BLaER1 treated with 17β-estradiol and CSF1 and Interleukin-3, amounts not matched to agents 10 nM and 100 nM (cell line): ENCODE measurements around the gene WDR72.

Experiments
- H3K27ac ChIP-seq, 11 experiments: shearing (Covaris generic); formaldehyde crosslinking; 2 replicates each; pipeline ENCODE4 v1.8.1; 2022
- H3K27me3 ChIP-seq, 11 experiments: shearing (Covaris generic); formaldehyde crosslinking; 2 replicates each; pipeline ENCODE4 v1.8.1; 2022
- H3K36me3 ChIP-seq, 11 experiments: shearing (Covaris generic); formaldehyde crosslinking; 2 replicates each; pipeline ENCODE4 v1.8.1; 2022
- H3K4me1 ChIP-seq, 10 experiments: shearing (Covaris generic); formaldehyde crosslinking; 2 replicates each; pipeline ENCODE4 v1.8.1; 2022
- H3K4me2 ChIP-seq, 11 experiments: shearing (Covaris generic); formaldehyde crosslinking; 2 replicates each; pipeline ENCODE4 v1.8.1; 2022
- H3K4me3 ChIP-seq, 10 experiments: shearing (Covaris generic); formaldehyde crosslinking; 2 replicates each; pipeline ENCODE4 v1.8.1; 2022
- H3K9ac ChIP-seq, 11 experiments: shearing (Covaris generic); formaldehyde crosslinking; 2 replicates each; pipeline ENCODE4 v1.8.1; 2022
- H3K9me3 ChIP-seq, 11 experiments: shearing (Covaris generic); formaldehyde crosslinking; replicated peaks in 1 of 11; 2 replicates each; pipeline ENCODE4 v1.8.1; 2022
- H4K20me1 ChIP-seq, 11 experiments: shearing (Covaris generic); formaldehyde crosslinking; 2 replicates each; pipeline ENCODE4 v1.8.1; 2022
- Cebpa-rat ChIP-seq, 11 experiments: shearing (Covaris generic); IDR thresholded peaks; 2 replicates each; pipeline ENCODE4 v1.8.1; 2022

WDR72 gene

GRCh38 chr15:53535886-53536285 lies 223.6 kb downstream of the WDR72 start:
- peak overlapping the region in 5 of 11 experiments; percentile 13 to 64 (median 56); a peak in 9 of 22 replicates for H3K27ac ChIP-seq
- H3K9ac ChIP-seq: peak overlapping the region in 4 of 11 experiments; percentile 11 to 48 (median 39); a peak in 4 of 22 replicates
- H3K4me2 ChIP-seq: peak overlapping the region; percentile 38 to 77 (median 70)
- H3K36me3 ChIP-seq: no peaks in the 10 kb centered on the region
- TF ChIP-seq Cebpa-rat (IDR thresholded peaks at IDR 0.05): no peak
- H3K9me3 ChIP-seq: peaks cover 0 to 26% (median 12%) of the 10 kb centered on the region in 11 experiments; a peak in 14 of 22 replicates
- H3K4me1 ChIP-seq: peaks cover 0 to 57% (median 36%) of the 10 kb centered on the region in 10 experiments; a peak in 15 of 20 replicates
- peak overlapping the region in 2 of 10 experiments; percentile 14 to 28; a peak in 3 of 20 replicates for H3K4me3 ChIP-seq
- no peaks in the 10 kb centered on the region for H3K27me3 ChIP-seq
- H4K20me1 ChIP-seq: no peaks in the 10 kb centered on the region

- peaks cover 5 to 73% (median 51%) of the 10 kb centered on the region in 10 experiments; a peak in 17 of 20 replicates for H3K4me1 ChIP-seq
- H3K9me3 ChIP-seq: peaks cover 0 to 22% (median 12%) of the 10 kb centered on the region in 11 experiments; a peak in 12 of 22 replicates
- H3K27me3 ChIP-seq: no peaks in the 10 kb centered on the region
- TF ChIP-seq Cebpa-rat (IDR thresholded peaks at IDR 0.05): no peak
- H3K4me2 ChIP-seq: peak overlapping the region in 5 of 11 experiments; percentile 2 to 14 (median 8); a peak in 3 of 22 replicates
- H4K20me1 ChIP-seq: no peaks in the 10 kb centered on the region
- H3K27ac ChIP-seq: no peak overlapping the region
- H3K36me3 ChIP-seq: no peaks in the 10 kb centered on the region
- H3K4me3 ChIP-seq: no peak overlapping the region
- H3K9ac ChIP-seq: no peak overlapping the region
Measured at GRCh38 chr15:53534105-53534839, 225.2 kb downstream of the WDR72 start.

GRCh38 chr15:53530761-53531160 lies 228.7 kb downstream of the WDR72 start:
- Histone ChIP-seq H3K4me1 (peaks cover 0 to 71% (median 40%) of the 10 kb centered on the region in 10 experiments; a peak in 17 of 20 replicates), H3K4me3 (peak overlapping the region in 1 of 10 experiments; percentile 23; a peak in 2 of 20 replicates), H3K36me3 (no peaks in the 10 kb centered on the region), H4K20me1 (no peaks in the 10 kb centered on the region), H3K9me3 (peaks cover 0 to 28% (median 12%) of the 10 kb centered on the region in 11 experiments; a peak in 12 of 22 replicates), H3K27me3 (no peaks in the 10 kb centered on the region), H3K27ac (peak overlapping the region in 4 of 11 experiments; percentile 22 to 59 (median 44); a peak in 5 of 22 replicates), H3K4me2 (peak overlapping the region in 9 of 11 experiments; percentile 19 to 76 (median 67); a peak in 17 of 22 replicates), H3K9ac (no peak overlapping the region)
- no peak for TF ChIP-seq Cebpa-rat (IDR thresholded peaks at IDR 0.05)

- no peak for TF ChIP-seq Cebpa-rat (IDR thresholded peaks at IDR 0.05)
- Histone ChIP-seq H3K4me3 (no peak overlapping the region), H3K4me1 (peaks cover 5 to 59% (median 34%) of the 10 kb centered on the region in 10 experiments), H3K4me2 (no peak overlapping the region), H4K20me1 (no peaks in the 10 kb centered on the region), H3K9me3 (peaks cover 0 to 17% (median 8%) of the 10 kb centered on the region in 11 experiments; a peak in 10 of 22 replicates), H3K27me3 (no peaks in the 10 kb centered on the region), H3K27ac (no peak overlapping the region), H3K36me3 (no peaks in the 10 kb centered on the region), H3K9ac (no peak overlapping the region)
Measured at GRCh38 chr15:53527996-53528395, 231.5 kb downstream of the WDR72 start.

GRCh38 chr15:53525894-53526293 lies 233.6 kb downstream of the WDR72 start:
- no peak for TF ChIP-seq Cebpa-rat (IDR thresholded peaks at IDR 0.05)
- Histone ChIP-seq H3K27me3 (no peaks in the 10 kb centered on the region), H3K4me2 (no peak overlapping the region), H3K4me1 (peaks cover 11 to 68% (median 47%) of the 10 kb centered on the region in 10 experiments), H3K4me3 (no peak overlapping the region), H3K9ac (no peak overlapping the region), H3K36me3 (no peaks in the 10 kb centered on the region), H4K20me1 (no peaks in the 10 kb centered on the region), H3K27ac (no peak overlapping the region), H3K9me3 (peaks cover 0 to 6% (median 0%) of the 10 kb centered on the region in 11 experiments; a peak in 4 of 22 replicates)

- no peak overlapping the region for H3K27ac ChIP-seq
- peak overlapping the region; percentile 28 to 76 (median 58); a peak in 20 of 22 replicates for H3K4me2 ChIP-seq
- peaks cover 0 to 6% (median 0%) of the 10 kb centered on the region in 11 experiments; a peak in 4 of 22 replicates for H3K9me3 ChIP-seq
- H3K4me1 ChIP-seq: peaks cover 11 to 47% (median 35%) of the 10 kb centered on the region in 10 experiments
- no peak overlapping the region for H3K9ac ChIP-seq
- H3K36me3 ChIP-seq: no peaks in the 10 kb centered on the region
- H3K4me3 ChIP-seq: no peak overlapping the region; a peak in 1 of 20 replicates
- H3K27me3 ChIP-seq: no peaks in the 10 kb centered on the region
- no peak for TF ChIP-seq Cebpa-rat (IDR thresholded peaks at IDR 0.05)
- no peaks in the 10 kb centered on the region for H4K20me1 ChIP-seq
Measured at GRCh38 chr15:53522991-53523390, 236.5 kb downstream of the WDR72 start.

- Histone ChIP-seq H3K9me3 (peaks cover 0 to 5% (median 0%) of the 10 kb centered on the region in 11 experiments; a peak in 1 of 22 replicates), H3K4me3 (no peak overlapping the region), H3K9ac (peak overlapping the region in 1 of 11 experiments; percentile 21; a peak in 1 of 22 replicates), H3K4me1 (peaks cover 11 to 44% (median 35%) of the 10 kb centered on the region in 10 experiments), H3K27ac (no peak overlapping the region), H3K36me3 (no peaks in the 10 kb centered on the region), H3K27me3 (no peaks in the 10 kb centered on the region), H4K20me1 (no peaks in the 10 kb centered on the region), H3K4me2 (peak overlapping the region in 7 of 11 experiments; percentile 48 to 76 (median 69); a peak in 14 of 22 replicates)
- TF ChIP-seq Cebpa-rat (IDR thresholded peaks at IDR 0.05): no peak
Measured at GRCh38 chr15:53520996-53521395, 238.5 kb downstream of the WDR72 start.

- Histone ChIP-seq H3K36me3 (no peaks in the 10 kb centered on the region), H3K27ac (no peak overlapping the region)
Measured at GRCh38 chr15:53513431-53513830, 246.0 kb downstream of the WDR72 start.

GRCh38 chr15:53512029-53512428 lies 247.4 kb downstream of the WDR72 start:
- Histone ChIP-seq H3K4me1 (peaks cover 0 to 5% (median 0%) of the 10 kb centered on the region in 10 experiments; a peak in 4 of 20 replicates), H3K4me3 (no peak overlapping the region), H3K27me3 (no peaks in the 10 kb centered on the region), H3K4me2 (no peak overlapping the region), H4K20me1 (no peaks in the 10 kb centered on the region), H3K9ac (no peak overlapping the region), H3K9me3 (no peaks in the 10 kb centered on the region), H3K36me3 (no peaks in the 10 kb centered on the region), H3K27ac (no peak overlapping the region)
- no peak for TF ChIP-seq Cebpa-rat (IDR thresholded peaks at IDR 0.05)

More at GRCh38 chr15:53513431-53513830, 246.0 kb downstream of the WDR72 start:
- Histone ChIP-seq H3K9ac (no peak overlapping the region), H3K4me3 (no peak overlapping the region), H3K9me3 (no peaks in the 10 kb centered on the region), H3K4me1 (peaks cover 0 to 5% (median 0%) of the 10 kb centered on the region in 10 experiments; a peak in 4 of 20 replicates), H4K20me1 (no peaks in the 10 kb centered on the region), H3K4me2 (no peak overlapping the region), H3K27me3 (no peaks in the 10 kb centered on the region)
- no peak for TF ChIP-seq Cebpa-rat (IDR thresholded peaks at IDR 0.05)
